Astrocyte of the hippocampus (primary cell): Measurements from ENCODE around the gene ERVMER34-1.

Source experiments
- DNase-seq: peaks from one replicate; pipeline ENCODE4 v3.0.0; 2011; ENCODE audit warnings: low read depth, low spot score

Gene ERVMER34-1

DNA sequence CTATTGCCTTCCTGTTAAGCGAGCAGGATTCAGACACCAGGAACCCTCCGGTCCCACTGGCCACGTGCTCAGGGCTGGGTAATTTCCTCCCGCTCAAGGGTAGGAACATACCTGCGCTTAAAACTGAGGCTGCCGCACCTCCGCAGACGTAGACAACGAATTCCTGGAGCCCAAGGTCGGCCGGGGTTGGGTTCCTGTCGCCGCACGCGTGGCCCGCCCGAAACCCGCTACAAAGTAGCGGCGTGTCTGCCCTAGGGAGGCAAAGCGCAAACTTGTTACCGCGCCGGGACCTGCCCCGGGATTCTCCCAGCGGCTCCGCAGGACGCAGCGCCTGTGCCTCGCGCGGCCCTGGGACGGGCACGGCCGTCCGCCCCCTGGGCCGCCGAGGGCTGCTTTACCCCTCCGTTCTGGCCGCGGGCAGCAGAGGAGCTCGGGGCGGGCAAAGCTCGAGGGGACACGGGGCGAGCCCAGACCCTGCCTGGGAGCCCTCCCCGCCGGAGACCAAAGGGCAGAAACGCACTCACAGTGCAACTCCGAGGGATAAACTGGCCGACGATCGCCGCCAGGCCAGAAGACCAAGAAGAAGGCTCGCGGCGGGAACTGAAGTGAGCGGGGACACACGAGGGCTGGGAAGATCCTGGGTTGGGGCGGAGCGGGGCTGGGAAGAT, at the start of gene ERVMER34-1:
Gene ERVMER34-1 (minus strand): TSS at position 607 of the 668 bp plus-strand sequence. CDS start 5,905 bp downstream, outside the sequence.
- DNase-seq: peak; percentile 52

DNA sequence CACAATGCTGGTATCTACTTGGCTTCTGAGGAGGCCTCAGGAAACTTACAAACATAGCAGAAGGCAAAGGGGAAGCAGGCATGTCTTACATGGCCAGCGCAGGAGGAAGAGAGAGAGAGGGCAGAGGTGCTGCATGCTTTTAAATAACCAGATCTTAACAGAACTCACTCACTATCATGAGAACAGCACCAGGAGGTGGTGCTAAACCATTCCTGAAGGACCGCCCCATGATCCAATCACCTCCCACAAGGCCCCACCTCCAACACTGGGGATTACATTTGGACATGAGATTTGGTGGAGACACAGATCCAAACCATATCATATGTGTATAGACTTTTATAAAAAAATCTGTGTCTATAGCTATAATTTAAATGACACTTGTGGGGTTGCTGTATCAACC, 48.6 kb upstream of the ERVMER34-1 start:
- no peak for DNase-seq

- no peak for DNase-seq
Measured at GRCh38 chr4:52795533-52795932, 44.3 kb upstream of the ERVMER34-1 start.

GRCh38 chr4:52791936-52792335, 40.7 kb upstream of the ERVMER34-1 start:
- DNase-seq: no peak

- DNase-seq: no peak
Measured at GRCh38 chr4:52789774-52790173, 38.5 kb upstream of the ERVMER34-1 start.

DNA sequence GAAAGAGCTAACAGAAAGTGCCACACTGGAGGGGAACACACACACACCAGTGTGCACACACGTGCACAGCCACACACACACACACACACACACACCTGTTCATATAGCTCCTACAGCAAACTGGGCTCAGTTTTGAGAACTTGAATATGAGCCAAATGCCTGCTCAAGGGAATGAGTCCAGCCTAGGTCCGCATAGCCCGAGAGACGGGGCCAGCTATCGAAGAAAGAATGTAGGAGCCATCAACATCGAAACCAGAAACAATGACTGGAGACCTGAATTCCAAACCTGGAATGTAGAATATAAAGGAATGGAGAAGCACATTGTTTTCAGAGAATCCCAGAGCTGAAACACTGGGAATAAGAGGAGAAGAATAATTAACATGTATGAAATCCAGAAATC, 37.6 kb upstream of the ERVMER34-1 start:
- peak; percentile 58 for DNase-seq

DNA sequence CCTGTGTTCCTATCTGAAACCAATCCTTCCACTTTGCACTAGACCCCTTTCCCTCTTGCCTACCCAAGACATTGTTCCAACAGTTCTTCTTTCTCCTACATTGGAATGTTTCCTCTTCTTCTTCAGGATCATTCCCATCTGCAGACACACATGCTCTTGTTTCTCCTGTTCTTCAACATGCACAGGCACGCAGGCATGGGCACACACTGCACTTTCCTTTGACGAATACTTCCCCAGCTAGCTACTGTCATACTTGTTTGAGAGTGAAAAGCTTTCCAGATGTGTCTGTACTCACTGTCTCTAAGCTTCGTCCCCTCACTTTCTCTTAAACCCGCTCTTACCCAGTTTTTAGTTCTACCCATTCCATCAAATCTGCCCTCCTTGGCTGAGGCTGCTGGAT, 31.8 kb upstream of the ERVMER34-1 start:
- no peak for DNase-seq

- peak; percentile 2 for DNase-seq
Measured at GRCh38 chr4:52780617-52781354, 29.6 kb upstream of the ERVMER34-1 start.

DNA sequence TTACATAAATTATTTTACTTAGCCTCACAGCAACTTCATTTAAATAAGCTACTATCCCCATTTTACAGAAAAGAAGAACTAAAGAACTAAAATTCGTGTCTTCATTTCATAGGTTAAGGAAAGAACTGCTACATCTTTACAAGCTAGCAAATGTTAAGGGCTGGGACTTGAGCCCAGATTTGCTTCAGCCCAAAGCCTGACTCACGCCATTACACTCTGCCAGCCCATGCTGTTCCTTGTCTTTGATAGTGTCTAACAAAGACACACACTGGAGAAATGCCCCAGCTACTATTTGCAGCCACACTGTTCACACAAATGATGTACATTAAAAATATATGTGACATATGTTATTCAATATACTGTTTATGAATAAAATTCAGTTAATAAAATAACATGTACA, 29.0 kb upstream of the ERVMER34-1 start:
- peak; percentile 79 for DNase-seq

DNA sequence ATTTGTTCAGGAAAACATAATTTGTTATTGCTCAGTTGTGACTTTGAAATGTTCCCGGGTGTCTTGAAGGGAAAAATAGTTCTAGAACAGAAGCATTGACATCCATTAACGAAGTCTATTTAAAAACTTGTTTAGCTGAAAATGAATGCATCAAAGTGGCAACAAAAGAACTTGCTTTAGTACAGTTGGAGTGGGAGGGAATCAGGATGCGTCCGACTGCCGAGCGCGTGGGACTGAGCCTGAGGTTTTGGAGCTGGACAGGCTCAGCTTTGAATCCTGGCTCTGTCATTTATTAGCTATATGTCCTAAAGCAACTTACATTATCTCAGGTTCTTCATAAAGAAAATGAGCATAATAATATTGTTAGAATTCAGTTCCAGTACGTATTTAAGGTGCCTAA, 9.0 kb upstream of the ERVMER34-1 start:
- no peak for DNase-seq

- no peak for DNase-seq
Measured at GRCh38 chr4:52755426-52755825, 4.2 kb upstream of the ERVMER34-1 start.

DNA sequence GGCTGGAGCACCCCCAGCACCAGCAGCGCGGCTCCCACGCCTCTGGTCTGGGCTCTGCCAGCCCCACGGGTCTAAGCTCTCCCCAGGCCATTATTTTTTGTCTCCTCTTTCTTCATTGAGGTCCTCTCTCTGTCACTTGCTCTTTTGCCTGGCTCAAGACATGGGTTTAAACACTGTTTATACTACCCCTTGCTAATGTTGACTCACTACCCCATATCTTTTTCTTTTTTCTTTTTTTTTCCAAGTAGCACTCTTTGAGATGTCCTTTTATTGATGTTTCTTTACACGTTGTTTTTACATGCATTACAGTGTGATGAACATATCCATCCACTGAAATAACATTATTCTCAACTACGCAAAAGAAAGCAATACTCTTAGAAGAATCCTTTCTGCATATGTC, 1.7 kb upstream of the ERVMER34-1 start:
- DNase-seq: peak; percentile 3

DNA sequence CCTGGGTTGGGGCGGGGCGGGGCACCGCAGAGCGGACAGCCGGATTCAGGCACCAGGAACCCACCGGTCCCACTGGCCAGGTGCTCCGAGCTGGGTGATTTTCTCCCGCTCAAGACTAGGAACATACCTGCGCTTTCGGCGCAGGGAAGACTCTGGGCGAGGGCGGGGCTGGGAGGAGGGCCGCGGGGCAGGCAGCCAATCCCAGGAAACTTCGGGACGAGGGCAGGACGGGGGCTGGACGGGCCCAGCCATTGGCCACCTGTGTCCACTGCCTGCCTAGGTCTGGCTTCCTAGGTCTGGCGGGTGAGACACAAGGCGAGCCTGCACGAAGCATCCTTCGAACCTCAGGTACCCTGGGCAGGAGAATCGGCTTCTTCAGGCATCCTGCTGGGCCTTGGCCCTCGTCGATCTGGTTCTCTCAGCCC, 274 bp upstream of the ERVMER34-1 start:
- DNase-seq: peak; percentile 71

- no peak for DNase-seq
Measured at GRCh38 chr4:52750213-52750612, 1.0 kb downstream of the ERVMER34-1 start.

- no peak for DNase-seq
Measured at GRCh38 chr4:52748432-52748831, 2.8 kb downstream of the ERVMER34-1 start.

- no peak for DNase-seq
Measured at GRCh38 chr4:52744588-52744987, 6.6 kb downstream of the ERVMER34-1 start.

DNA sequence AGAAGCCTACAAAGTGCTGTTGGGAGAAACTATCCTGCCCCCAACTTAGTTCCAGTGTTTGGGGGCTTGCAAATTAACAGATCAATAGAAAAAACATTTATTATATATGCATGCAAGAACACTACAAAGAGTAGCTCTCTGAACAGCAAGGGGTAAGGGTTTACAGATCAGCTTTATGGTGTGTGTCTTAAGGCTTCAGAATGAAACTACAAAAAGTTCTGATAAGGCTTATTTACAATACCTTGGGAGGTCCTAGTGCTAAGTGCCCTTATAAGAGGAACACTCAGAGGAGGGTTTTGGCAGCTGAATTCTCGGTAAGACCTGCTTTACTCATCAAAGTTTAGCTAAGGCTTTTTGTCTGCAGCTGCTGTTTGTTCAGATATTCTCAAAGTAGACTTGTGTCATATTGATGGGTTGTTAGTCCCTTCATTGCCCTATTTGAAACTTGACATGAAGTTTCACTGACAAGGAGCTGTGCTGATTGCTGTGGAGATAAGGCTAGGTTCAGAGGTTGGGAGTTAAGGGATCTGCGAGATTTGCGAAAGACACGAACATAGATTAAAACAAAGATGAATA, 7.7 kb downstream of the ERVMER34-1 start:
- no peak for DNase-seq

DNA sequence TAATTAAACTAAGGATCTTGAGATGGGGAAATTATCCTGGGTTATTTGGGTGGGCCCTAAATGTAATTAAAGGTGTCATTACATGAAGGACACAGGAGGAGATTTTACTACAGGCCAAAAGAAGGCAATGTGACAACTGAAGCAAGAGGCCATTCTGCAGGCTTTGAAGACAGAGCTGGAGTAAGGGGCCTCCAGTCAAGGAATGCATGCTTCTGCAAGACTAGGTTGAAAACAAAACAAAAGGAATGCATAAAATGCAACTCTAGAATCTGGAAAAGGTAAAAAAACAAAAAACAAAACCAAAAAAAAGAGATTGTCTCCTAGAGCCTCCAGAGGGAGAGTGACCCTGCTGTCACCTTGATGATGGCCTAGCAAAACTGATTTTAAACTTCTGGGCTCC, 21.6 kb downstream of the ERVMER34-1 start:
- DNase-seq: no peak

DNA sequence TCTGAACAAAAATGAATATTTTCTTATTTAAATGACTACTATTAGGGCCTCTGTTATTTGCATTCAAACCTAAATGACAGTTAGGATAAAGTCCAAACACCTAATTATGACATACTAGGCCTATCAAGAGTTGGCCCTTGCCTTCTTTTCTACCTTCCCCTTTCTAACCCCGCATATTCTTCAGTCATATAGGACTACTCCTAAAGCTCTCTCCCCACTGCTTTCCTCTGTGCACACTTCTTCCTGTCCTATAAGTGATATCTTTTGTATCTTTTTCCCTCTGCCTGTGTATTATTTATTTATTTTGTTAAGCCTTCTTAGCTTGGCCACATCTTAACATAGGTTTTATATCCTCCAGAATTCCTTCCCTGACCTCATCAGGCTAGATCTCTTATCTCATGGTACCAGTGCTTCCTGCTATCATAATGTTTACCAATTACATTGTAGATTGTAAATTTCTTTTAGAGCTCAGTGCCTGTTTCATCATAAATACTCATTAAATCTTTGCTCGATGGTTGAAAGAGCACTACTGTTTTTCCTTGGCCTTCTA, 22.5 kb downstream of the ERVMER34-1 start:
- DNase-seq: no peak

GRCh38 chr4:52726826-52727580, 24.2 kb downstream of the ERVMER34-1 start:
- no peak for DNase-seq

DNA sequence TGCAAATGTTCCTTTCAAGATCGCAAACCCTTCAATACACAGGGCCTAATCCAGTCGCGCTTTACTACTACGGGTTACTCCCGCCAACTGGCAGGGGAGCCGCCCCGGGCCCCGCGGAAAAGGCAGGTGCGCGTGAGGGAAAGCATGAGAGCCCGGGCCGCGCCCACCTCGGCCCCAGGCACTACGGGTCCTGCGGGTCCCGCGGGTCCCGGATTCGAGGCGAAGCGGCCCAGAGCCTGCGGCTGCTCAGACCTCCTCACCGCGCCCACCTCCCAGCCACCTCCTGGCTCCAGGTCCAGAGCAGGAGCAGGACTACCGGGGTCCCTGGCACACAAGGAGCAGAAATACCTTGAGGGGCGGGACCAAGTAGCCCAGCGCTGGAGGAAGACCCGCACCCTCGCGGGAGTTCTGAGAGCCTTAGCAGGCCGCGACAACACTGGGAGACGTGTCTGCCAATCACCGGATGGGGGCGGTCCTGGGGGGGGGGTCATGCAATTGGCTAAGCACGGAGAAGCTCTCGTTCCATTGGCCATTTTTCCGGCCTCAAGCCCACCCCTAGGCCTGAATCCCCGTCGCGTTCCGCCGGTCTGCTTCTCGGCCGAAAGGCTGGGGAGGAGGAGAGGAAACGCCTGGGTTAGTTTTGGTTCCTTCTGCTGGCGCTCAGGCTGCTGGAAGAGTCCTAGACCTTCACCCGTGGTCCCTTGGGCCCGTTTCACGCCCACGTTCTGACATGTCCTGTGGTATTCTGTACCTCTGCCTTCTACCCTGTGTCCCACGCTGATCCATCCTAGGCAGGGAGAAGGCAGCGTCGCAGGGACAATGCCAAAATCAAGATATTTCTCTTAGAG, 29.0 kb downstream of the ERVMER34-1 start:
- peak; percentile 99 for DNase-seq
